Gastrocnemius medialis (tissue), 4 donors: ENCODE data around the gene OPRM1.

Source experiments
- CTCF ChIP-seq, 5 experiments: fragments of 450-650 bp in 3 of 5; fragments of 200-600 bp in 2 of 5; sonication (generic) in 2 of 5; IDR thresholded peaks in 4 of 5; conservative IDR thresholded peaks in 1 of 5; 1 replicate in 4 of 5; 2 replicates in 1 of 5; pipeline ENCODE4 v1.5.1; 2016 to 2019; ENCODE audit warnings: antibody characterized with exemption in 5 of 5, mild to moderate bottlenecking in 3 of 5, moderate library complexity in 3 of 5
- POLR2A ChIP-seq, 2 donors: fragments of 450-650 bp; IDR thresholded peaks; one replicate each; pipeline ENCODE4 v1.6.1; 2017; ENCODE audit warnings: antibody characterized with exemption in 2 of 2, mild to moderate bottlenecking in 2 of 2, moderate library complexity in 2 of 2

GRCh38 chr6:154096834-154097233 is 57.8 kb downstream of the OPRM1 start:
- TF ChIP-seq POLR2A (IDR thresholded peaks at IDR 0.05) = no peak
- TF ChIP-seq CTCF (IDR thresholded peaks at IDR 0.05 in 4 of 5, conservative IDR thresholded peaks at IDR 0.05 in 1 of 5) = no peak
